Stomach (tissue), 9 donors: ENCODE results near the gene HELZ2. TPM values are rescaled to one million over a fixed set of nuclear protein-coding genes. Genes with fewer than 3 reads are reported as not detected.
A peak's percentile ranks its signal among the peaks of the same experiment; 100 is the strongest.

Source experiments
- DNase-seq, 2 donors: peaks; one replicate each; pipeline versions ENCODE4 v3.0.0 to v3.0.0-alpha.2; 2013 to 2019
- H3K27ac ChIP-seq, 5 donors: fragments of 200-600 bp in 4 of 5; sonication (generic) in 4 of 5; one replicate each; pipeline ENCODE4 v1.5.1; 2013 to 2019; ENCODE audit warnings: mild to moderate bottlenecking in 1 of 5, moderate library complexity in 1 of 5
- H3K27me3 ChIP-seq, 3 donors: fragments of 200-600 bp; sonication (generic); one replicate each; pipeline ENCODE4 v1.5.1; 2017 to 2019; ENCODE audit warnings: mixed run types in 1 of 3
- H3K36me3 ChIP-seq, 4 donors: fragments of 200-600 bp; sonication (generic); 1 replicate in 3 of 4; 2 replicates in 1 of 4; pipeline ENCODE4 v1.5.1; 2016 to 2019
- H3K4me1 ChIP-seq, 4 donors: fragments of 200-600 bp; sonication (generic); one replicate each; pipeline ENCODE4 v1.5.1; 2016 to 2019
- H3K4me3 ChIP-seq, 4 donors: fragments of 200-600 bp; sonication (generic) in 3 of 4; one replicate each; pipeline ENCODE4 v1.5.1; 2016 to 2019; ENCODE audit warnings: mild to moderate bottlenecking in 1 of 4
- H3K9me3 ChIP-seq, 4 donors: fragments of 200-600 bp; sonication (generic); one replicate each; pipeline ENCODE4 v1.5.1; 2016 to 2019
- EP300 ChIP-seq: sonication (generic); formaldehyde crosslinking; IDR thresholded peaks from one replicate; pipeline ENCODE4 v1.6.1; 2017; ENCODE audit warnings: antibody characterized with exemption
- POLR2A ChIP-seq, 4 donors: fragments of 450-650 bp; IDR thresholded peaks; one replicate each; pipeline ENCODE4 v1.6.1; 2016; ENCODE audit warnings: antibody characterized with exemption in 4 of 4, control low read depth in 2 of 4, mild to moderate bottlenecking in 1 of 4, moderate library complexity in 1 of 4
- POLR2AphosphoS5 ChIP-seq, 3 donors: sonication (generic); formaldehyde crosslinking; IDR thresholded peaks; one replicate each; pipeline ENCODE4 v1.6.1; 2016; ENCODE audit warnings: antibody characterized with exemption in 3 of 3
- WGBS, 5 donors: extraction: QIAGEN DNeasy Blood & Tissue Kit in 3 of 5; methylation state at CpG; one replicate each; pipeline versions ENCODE4 v1.1.5 to v1.1.7; 2013 to 2018; 5-methylcytosine and 5-hydroxymethylcytosine counted together
- intact Hi-C: fragments of 100-400 bp; cut with DNase I; formaldehyde crosslinking; loops from one replicate; pipeline ENCODE4 v1.15.1; 2023; ENCODE audit warnings: low total_unique reads
- polyA plus RNA-seq, 3 donors: library from polyadenylated mRNA; stranded (reverse); fragments of 200-250 nt; gene quantifications; one replicate each; pipeline ENCODE4 v1.2.3, GENCODE V29; 2013
- total RNA-seq, 5 donors: library from RNA; depleted of rRNA; stranded (reverse); fragments of >200 nt; gene quantifications; one replicate each; pipeline versions ENCODE4 v1.1.0 to v1.2.3, GENCODE V29; 2014 to 2016
- TF ChIP-seq, protein P1 (sequence below), 7 experiments: fragments of 450-650 bp in 4 of 7; fragments of 200-600 bp in 3 of 7; sonication (generic) in 3 of 7; IDR thresholded peaks; one replicate each; pipeline ENCODE4 v1.5.1; 2016 to 2019; ENCODE audit warnings: antibody characterized with exemption in 7 of 7, control low read depth in 2 of 7, mild to moderate bottlenecking in 1 of 7
- donor health status: healthy with polysubstance abuse.
- donor health status: Bipolar disorder and iron deficiency.
- donor health status: healthy.

HELZ2 gene
- total and polyA plus RNA-seq, 8 donors = 4.4 to 95.5 (median 30.1) TPM

GRCh38 chr20:63543733-63544132 lies 30.3 kb downstream of the HELZ2 start:
- H3K27me3 ChIP-seq = peaks cover 0 to 51% (median 4%) of the 10 kb centered on the region in 3 donors
- intact Hi-C loops = no loop called here
- H3K4me1 ChIP-seq = peaks cover 3 to 50% (median 16%) of the 10 kb centered on the region in 4 donors
- DNase-seq = no peak
- no peaks in the 10 kb centered on the region for H3K36me3 ChIP-seq
- 80 to 89% (median 87%) methylated on average over 6 of the region's 6 CpGs for whole genome bisulfite sequencing, 5 donors
- TF ChIP-seq POLR2AphosphoS5 (IDR thresholded peaks at IDR 0.05) (no peak), EP300 (no peak), POLR2A (IDR thresholded peaks at IDR 0.05) (no peak)
- TF ChIP-seq, protein P1, sequence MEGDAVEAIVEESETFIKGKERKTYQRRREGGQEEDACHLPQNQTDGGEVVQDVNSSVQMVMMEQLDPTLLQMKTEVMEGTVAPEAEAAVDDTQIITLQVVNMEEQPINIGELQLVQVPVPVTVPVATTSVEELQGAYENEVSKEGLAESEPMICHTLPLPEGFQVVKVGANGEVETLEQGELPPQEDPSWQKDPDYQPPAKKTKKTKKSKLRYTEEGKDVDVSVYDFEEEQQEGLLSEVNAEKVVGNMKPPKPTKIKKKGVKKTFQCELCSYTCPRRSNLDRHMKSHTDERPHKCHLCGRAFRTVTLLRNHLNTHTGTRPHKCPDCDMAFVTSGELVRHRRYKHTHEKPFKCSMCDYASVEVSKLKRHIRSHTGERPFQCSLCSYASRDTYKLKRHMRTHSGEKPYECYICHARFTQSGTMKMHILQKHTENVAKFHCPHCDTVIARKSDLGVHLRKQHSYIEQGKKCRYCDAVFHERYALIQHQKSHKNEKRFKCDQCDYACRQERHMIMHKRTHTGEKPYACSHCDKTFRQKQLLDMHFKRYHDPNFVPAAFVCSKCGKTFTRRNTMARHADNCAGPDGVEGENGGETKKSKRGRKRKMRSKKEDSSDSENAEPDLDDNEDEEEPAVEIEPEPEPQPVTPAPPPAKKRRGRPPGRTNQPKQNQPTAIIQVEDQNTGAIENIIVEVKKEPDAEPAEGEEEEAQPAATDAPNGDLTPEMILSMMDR (IDR thresholded peaks at IDR 0.05) = no peak
- H3K27ac ChIP-seq = no peak overlapping the region
- no peaks in the 10 kb centered on the region for H3K9me3 ChIP-seq
- no peak overlapping the region for H3K4me3 ChIP-seq

GRCh38 chr20:63543131-63543530 lies 30.9 kb downstream of the HELZ2 start:
- WGBS, 5 donors = 85 to 100% (median 89%) methylated on average over 1 to 10 of the region's 10 CpGs
- H3K36me3 ChIP-seq = no peaks in the 10 kb centered on the region
- peaks cover 7 to 55% (median 21%) of the 10 kb centered on the region in 4 donors for H3K4me1 ChIP-seq
- H3K27ac ChIP-seq = no peak overlapping the region
- peaks cover 0 to 45% (median 4%) of the 10 kb centered on the region in 3 donors for H3K27me3 ChIP-seq
- no peak for TF ChIP-seq POLR2A (IDR thresholded peaks at IDR 0.05)
- TF ChIP-seq EP300 = no peak
- TF ChIP-seq, protein P1 (IDR thresholded peaks at IDR 0.05) = no peak
- no peak for TF ChIP-seq POLR2AphosphoS5 (IDR thresholded peaks at IDR 0.05)
- H3K9me3 ChIP-seq = no peaks in the 10 kb centered on the region
- H3K4me3 ChIP-seq = no peak overlapping the region
- DNase-seq = no peak
- intact Hi-C loops = no loop called here

- TF ChIP-seq, protein P1 (IDR thresholded peaks at IDR 0.05) = no peak
- TF ChIP-seq POLR2AphosphoS5 (IDR thresholded peaks at IDR 0.05) = no peak
- no peak for TF ChIP-seq EP300
- TF ChIP-seq POLR2A (IDR thresholded peaks at IDR 0.05) = no peak
- H3K9me3 ChIP-seq = no peaks in the 10 kb centered on the region
- H3K4me1 ChIP-seq = peaks cover 9 to 55% (median 26%) of the 10 kb centered on the region in 4 donors
- H3K4me3 ChIP-seq = peak overlapping the region in 2 of 4 donors; percentile 15 to 25
- peak overlapping the region in 4 of 5 donors; percentile 67 to 82 (median 77) for H3K27ac ChIP-seq
- intact Hi-C loops = no loop called here
- 28 to 83% (median 76%) methylated on average over 9 to 10 of the region's 10 CpGs for WGBS, 5 donors
- peaks cover 0 to 44% (median 4%) of the 10 kb centered on the region in 3 donors for H3K27me3 ChIP-seq
- DNase-seq = no peak
- no peaks in the 10 kb centered on the region for H3K36me3 ChIP-seq
These were observed 31.3 kb downstream of the HELZ2 start for GRCh38 chr20:63542696-63543095.

GRCh38 chr20:63542031-63542559 lies 31.9 kb downstream of the HELZ2 start:
- Histone ChIP-seq H3K4me1 (peaks cover 13 to 57% (median 32%) of the 10 kb centered on the region in 4 donors), H3K9me3 (no peaks in the 10 kb centered on the region), H3K27me3 (peaks cover 0 to 44% (median 0%) of the 10 kb centered on the region in 3 donors), H3K36me3 (no peaks in the 10 kb centered on the region), H3K27ac (peak overlapping the region in 4 of 5 donors; percentile 67 to 82 (median 77)), H3K4me3 (peak overlapping the region in 2 of 4 donors; percentile 25 to 30)
- 31 to 81% (median 64%) methylated on average over 15 to 36 of the region's 36 CpGs for WGBS, 5 donors
- intact Hi-C loops = no loop called here
- TF ChIP-seq POLR2A (IDR thresholded peaks at IDR 0.05) (peak in 1 of 4 donors; percentile 40), POLR2AphosphoS5 (IDR thresholded peaks at IDR 0.05) (peak in 1 of 3 donors; percentile 89), EP300 (no peak)
- TF ChIP-seq, protein P1 (IDR thresholded peaks at IDR 0.05) = no peak
- DNase-seq = peak; percentile 81 to 92
